PC-9 (cell line): ENCODE results near the gene ZBED4. TPM values are rescaled to one million over a fixed set of nuclear protein-coding genes. Genes with fewer than 3 reads are reported as not detected.

ENCODE experiments used
- BruUV-seq: library from RNA; stranded (reverse); fragments of 400-500 nt; replicated peaks from 2 replicates; lab custom pipeline; 2021; lab: Mats Ljungman, UMichigan
- CTCF ChIA-PET: fragments of 300-600 bp; sonication (Branson Sonifier 250); formaldehyde crosslinking; loops from one replicate; lab custom pipeline; 2022; ENCODE audit warnings: antibody characterized with exemption; lab: Charles Lee
- POLR2A ChIA-PET: fragments of 300-600 bp; sonication (Branson Sonifier 250); formaldehyde crosslinking; loops from one replicate; lab custom pipeline; 2022; ENCODE audit warnings: antibody characterized with exemption; ENCODE audit not compliant: unreplicated experiment; lab: Charles Lee
- DNase-seq, 2 experiments: peaks; one replicate each; pipeline versions ENCODE4 v3.0.0 to v3.0.0-alpha.2; 2015 to 2022; ENCODE audit warnings: mixed read lengths in 1 of 2
- H2AFZ ChIP-seq: fragments of 200-600 bp; sonication (generic); 2 replicates; pipeline ENCODE4 v1.8.1; 2017; ENCODE audit warnings: antibody characterized with exemption
- H3F3A ChIP-seq: fragments of 200-600 bp; sonication (generic); 2 replicates; pipeline ENCODE4 v1.8.1; 2017; ENCODE audit warnings: antibody characterized with exemption, mild to moderate bottlenecking, low read depth; ENCODE audit not compliant: insufficient read depth
- H3K27ac ChIP-seq: fragments of 200-600 bp; sonication (generic); 2 replicates; pipeline ENCODE4 v1.6.1; 2016; ENCODE audit warnings: mixed run types
- H3K27me3 ChIP-seq: fragments of 200-600 bp; sonication (generic); 2 replicates; pipeline ENCODE4 v1.6.1; 2016; ENCODE audit warnings: low read depth, mixed run types; ENCODE audit not compliant: insufficient read depth
- H3K36me3 ChIP-seq: fragments of 200-600 bp; sonication (generic); 2 replicates; pipeline ENCODE4 v1.6.1; 2016; ENCODE audit warnings: low read depth, mixed run types
- H3K4me1 ChIP-seq: fragments of 200-600 bp; sonication (generic); replicated peaks from 2 replicates; pipeline ENCODE4 v1.6.1; 2016; ENCODE audit warnings: mixed run types; ENCODE audit not compliant: insufficient read depth
- H3K4me2 ChIP-seq: fragments of 200-600 bp; sonication (generic); 2 replicates; pipeline ENCODE4 v1.6.1; 2017; ENCODE audit warnings: mixed run types
- H3K4me3 ChIP-seq: fragments of 200-600 bp; sonication (generic); 2 replicates; pipeline ENCODE4 v1.6.1; 2016; ENCODE audit warnings: mixed run types
- H3K79me2 ChIP-seq: fragments of 200-600 bp; sonication (generic); 2 replicates; pipeline ENCODE4 v1.6.1; 2017; ENCODE audit warnings: low read depth, mixed run types
- H3K9me2 ChIP-seq: fragments of 200-600 bp; sonication (generic); 2 replicates; pipeline ENCODE4 v1.8.1; 2017; ENCODE audit warnings: mild to moderate bottlenecking; ENCODE audit not compliant: insufficient read depth
- H3K9me3 ChIP-seq: fragments of 200-600 bp; sonication (generic); 2 replicates; pipeline ENCODE4 v1.8.1; 2016; ENCODE audit warnings: low read depth; ENCODE audit not compliant: insufficient read depth
- H4K20me1 ChIP-seq: fragments of 200-600 bp; sonication (generic); 2 replicates; pipeline ENCODE4 v1.8.1; 2017; ENCODE audit not compliant: insufficient read depth
- CTCF ChIP-seq: fragments of 200-600 bp; sonication (generic); conservative IDR thresholded peaks from 2 replicates; pipeline ENCODE4 v1.6.1; 2017; ENCODE audit warnings: mixed run types, antibody characterized with exemption, mild to moderate bottlenecking, moderate library complexity
- EZH2 ChIP-seq: fragments of 200-600 bp; sonication (generic); IDR thresholded peaks from 2 replicates; pipeline ENCODE4 v1.8.0; 2017; ENCODE audit warnings: antibody characterized with exemption, low read depth
- intact Hi-C: fragments of 100-400 bp; cut with micrococcal nuclease; formaldehyde crosslinking; loops from one replicate; pipeline ENCODE4 v1.10.0; 2022; ENCODE audit not compliant: unreplicated experiment
- total RNA-seq: library from RNA; stranded (reverse); gene quantifications from 2 replicates; pipeline ENCODE4 v1.2.3, GENCODE V29; 2021

Gene ZBED4
- total RNA-seq, 1 experiment from 2014 or later = 21.4 TPM

- no peak overlapping the region for H3K4me3 ChIP-seq
- TF ChIP-seq CTCF (no peak), EZH2 (no peak)
- intact Hi-C loops = no loop called here
- H3K27ac ChIP-seq = no peak overlapping the region
- no peaks in the 10 kb centered on the region for H3K27me3 ChIP-seq
- no peaks in the 10 kb centered on the region; the same call in 1 of the 2 replicates for H3K36me3 ChIP-seq
- ChIA-PET CTCF (no interaction called here), POLR2A (no interaction called here)
- no peaks in the 10 kb centered on the region for H3K9me2 ChIP-seq
- H3K4me2 ChIP-seq = no peak overlapping the region
- BruUV-seq = no TSS peak
- peaks cover 9% of the 10 kb centered on the region; the same call in 1 of the 2 replicates for H4K20me1 ChIP-seq
- H3K79me2 ChIP-seq = no peaks in the 10 kb centered on the region
- peaks cover 23% of the 10 kb centered on the region for H3F3A ChIP-seq
- no peaks in the 10 kb centered on the region for H3K4me1 ChIP-seq
- no peak overlapping the region for H2AFZ ChIP-seq
- H3K9me3 ChIP-seq = no peaks in the 10 kb centered on the region
- DNase-seq = no peak
These were observed 52.6 kb downstream of the ZBED4 start for GRCh38 chr22:49906071-49906798.

DNA sequence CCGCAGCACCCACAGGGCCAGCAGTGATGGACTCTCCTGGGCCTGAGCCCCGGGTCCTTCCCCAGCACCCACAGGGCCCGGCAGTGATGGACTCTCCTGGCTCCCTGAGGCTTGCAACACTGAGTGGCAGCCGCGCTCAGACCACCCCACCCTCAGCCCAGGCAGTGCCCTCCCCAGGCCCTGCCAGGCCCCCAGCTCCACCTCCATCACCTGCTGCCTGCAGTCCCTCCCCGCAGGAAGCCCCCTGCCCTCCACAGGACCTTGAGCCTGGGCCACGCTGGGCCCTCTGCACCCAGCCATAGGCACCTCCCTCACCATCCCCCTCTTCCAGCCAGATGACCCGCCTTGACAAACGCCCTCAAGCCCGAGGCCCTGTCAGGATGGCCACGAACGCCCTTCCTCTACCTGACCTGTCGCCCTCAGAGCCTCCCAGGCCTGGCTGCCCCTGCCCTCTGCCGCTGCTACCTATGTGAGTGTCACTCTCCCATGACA, 53.2 kb downstream of the ZBED4 start:
- H3K4me3 ChIP-seq = no peak overlapping the region
- peaks cover 7% of the 10 kb centered on the region; the same call in 1 of the 2 replicates for H4K20me1 ChIP-seq
- BruUV-seq = no TSS peak
- no peaks in the 10 kb centered on the region; the same call in 1 of the 2 replicates for H3K36me3 ChIP-seq
- no peak overlapping the region for H3K27ac ChIP-seq
- DNase-seq = no peak
- H3F3A ChIP-seq = peaks cover 17% of the 10 kb centered on the region
- no peaks in the 10 kb centered on the region for H3K79me2 ChIP-seq
- POLR2A ChIA-PET = no interaction called here
- TF ChIP-seq EZH2 (no peak), CTCF (no peak)
- no peaks in the 10 kb centered on the region for H3K9me2 ChIP-seq
- no peak overlapping the region for H3K4me2 ChIP-seq
- H2AFZ ChIP-seq = no peak overlapping the region
- H3K9me3 ChIP-seq = no peaks in the 10 kb centered on the region
- no peaks in the 10 kb centered on the region for H3K27me3 ChIP-seq
- intact Hi-C loops = no loop called here
- CTCF ChIA-PET = no interaction called here
- H3K4me1 ChIP-seq = no peaks in the 10 kb centered on the region

GRCh38 chr22:49907807-49908206, 54.2 kb downstream of the ZBED4 start:
- peaks cover 8% of the 10 kb centered on the region for H3F3A ChIP-seq
- no peak overlapping the region for H3K27ac ChIP-seq
- CTCF ChIA-PET = no interaction called here
- H3K36me3 ChIP-seq = no peaks in the 10 kb centered on the region
- no peaks in the 10 kb centered on the region for H3K9me2 ChIP-seq
- intact Hi-C loops = no loop called here
- no peak overlapping the region for H3K4me2 ChIP-seq
- no peaks in the 10 kb centered on the region for H3K27me3 ChIP-seq
- no peaks in the 10 kb centered on the region for H3K79me2 ChIP-seq
- no peaks in the 10 kb centered on the region for H3K9me3 ChIP-seq
- no peak overlapping the region for H2AFZ ChIP-seq
- BruUV-seq = no TSS peak
- peaks cover 7% of the 10 kb centered on the region; the same call in 1 of the 2 replicates for H4K20me1 ChIP-seq
- H3K4me3 ChIP-seq = no peak overlapping the region
- H3K4me1 ChIP-seq = no peaks in the 10 kb centered on the region
- no peak for DNase-seq
- TF ChIP-seq EZH2 (no peak), CTCF (no peak)
- POLR2A ChIA-PET = no interaction called here
